ENCODE data around the gene POLR2H. TPM values are rescaled to one million over a fixed set of nuclear protein-coding genes. Genes with fewer than 3 reads are reported as not detected.
A peak's percentile ranks its signal among the peaks of the same experiment; 100 is the strongest.

POLR2H gene
- total RNA-seq, 1 experiment from 2014 or later = 92.6 TPM

DNA sequence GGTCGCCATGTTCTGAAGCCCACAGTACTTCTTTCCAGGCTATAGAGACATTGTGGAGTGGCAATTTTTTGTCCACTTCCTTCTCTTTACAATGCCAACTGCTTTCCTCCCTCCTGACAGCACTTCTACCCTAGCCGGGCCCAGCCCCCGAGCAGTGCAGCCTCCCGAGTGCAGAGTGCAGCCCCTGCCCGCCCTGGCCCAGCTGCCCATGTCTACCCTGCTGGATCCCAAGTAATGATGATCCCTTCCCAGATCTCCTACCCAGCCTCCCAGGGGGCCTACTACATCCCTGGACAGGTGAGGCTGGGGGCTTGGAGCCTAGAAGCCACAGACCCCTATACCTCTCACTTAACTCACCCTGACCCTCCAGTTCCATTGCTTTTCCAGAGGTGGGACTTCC, 44.3 kb upstream of the POLR2H start:
- POLR2A ChIA-PET (ENCODE audit: low non-redundant PET) = no interaction called here
- CTCF ChIA-PET = no interaction called here
- Histone ChIP-seq H3K4me3 (ENCODE audit: low read depth, low read length, poor library complexity, severe bottlenecking) (no peak overlapping the region), H3K9me3 (ENCODE audit: low read depth, low read length, poor library complexity, severe bottlenecking) (no peaks in the 10 kb centered on the region), H3K27me3 (replicated peaks; ENCODE audit: insufficient read depth, low read depth, low read length, poor library complexity) (no peaks in the 10 kb centered on the region), H3K27ac (ENCODE audit: low read depth, low read length, poor library complexity, severe bottlenecking) (no peak overlapping the region), H3K36me3 (ENCODE audit: insufficient read depth, low read length, poor library complexity, severe bottlenecking) (peaks cover 43% of the 10 kb centered on the region), H3K4me1 (ENCODE audit: insufficient read depth, low read length, poor library complexity, severe bottlenecking) (peaks cover 34% of the 10 kb centered on the region)
- intact Hi-C loops (cut with micrococcal nuclease; ENCODE audit: unreplicated experiment) = no loop called here
- BruUV-seq (replicated peaks) = no TSS peak
- no peak for DNase-seq (ENCODE audit: low spot score)
- no peak for TF ChIP-seq EZH2 (IDR thresholded peaks at IDR 0.05; ENCODE audit: borderline replicate concordance, low read depth, low read length, poor library complexity, severe bottlenecking)

DNA sequence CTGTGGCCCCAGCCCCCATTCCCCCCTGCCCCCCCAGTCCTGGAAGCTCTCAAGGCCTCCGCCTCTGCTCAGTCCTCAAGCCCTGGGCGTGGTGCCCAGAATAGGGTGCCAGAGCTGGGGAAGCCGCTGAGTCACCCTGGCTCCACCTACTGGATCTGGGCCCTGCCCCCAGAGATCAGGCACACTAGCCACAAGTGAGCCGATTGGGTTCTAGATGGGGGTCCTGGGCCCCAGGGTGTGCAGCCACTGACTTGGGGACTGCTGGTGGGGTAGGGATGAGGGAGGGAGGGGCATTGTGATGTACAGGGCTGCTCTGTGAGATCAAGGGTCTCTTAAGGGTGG, 41.4 kb upstream of the POLR2H start:
- TF ChIP-seq EZH2 (IDR thresholded peaks at IDR 0.05; ENCODE audit: borderline replicate concordance, low read depth, low read length, poor library complexity, severe bottlenecking) = no peak
- TF ChIP-seq, protein P1, sequence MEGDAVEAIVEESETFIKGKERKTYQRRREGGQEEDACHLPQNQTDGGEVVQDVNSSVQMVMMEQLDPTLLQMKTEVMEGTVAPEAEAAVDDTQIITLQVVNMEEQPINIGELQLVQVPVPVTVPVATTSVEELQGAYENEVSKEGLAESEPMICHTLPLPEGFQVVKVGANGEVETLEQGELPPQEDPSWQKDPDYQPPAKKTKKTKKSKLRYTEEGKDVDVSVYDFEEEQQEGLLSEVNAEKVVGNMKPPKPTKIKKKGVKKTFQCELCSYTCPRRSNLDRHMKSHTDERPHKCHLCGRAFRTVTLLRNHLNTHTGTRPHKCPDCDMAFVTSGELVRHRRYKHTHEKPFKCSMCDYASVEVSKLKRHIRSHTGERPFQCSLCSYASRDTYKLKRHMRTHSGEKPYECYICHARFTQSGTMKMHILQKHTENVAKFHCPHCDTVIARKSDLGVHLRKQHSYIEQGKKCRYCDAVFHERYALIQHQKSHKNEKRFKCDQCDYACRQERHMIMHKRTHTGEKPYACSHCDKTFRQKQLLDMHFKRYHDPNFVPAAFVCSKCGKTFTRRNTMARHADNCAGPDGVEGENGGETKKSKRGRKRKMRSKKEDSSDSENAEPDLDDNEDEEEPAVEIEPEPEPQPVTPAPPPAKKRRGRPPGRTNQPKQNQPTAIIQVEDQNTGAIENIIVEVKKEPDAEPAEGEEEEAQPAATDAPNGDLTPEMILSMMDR (conservative IDR thresholded peaks at IDR 0.05; ENCODE audit: low read depth, low read length) = no peak
- Histone ChIP-seq H3K9me3 (ENCODE audit: low read depth, low read length, poor library complexity, severe bottlenecking) (no peaks in the 10 kb centered on the region), H3K4me3 (ENCODE audit: low read depth, low read length, poor library complexity, severe bottlenecking) (no peak overlapping the region), H3K27ac (ENCODE audit: low read depth, low read length, poor library complexity, severe bottlenecking) (peak overlapping the region; percentile 74), H3K27me3 (replicated peaks; ENCODE audit: insufficient read depth, low read depth, low read length, poor library complexity) (no peaks in the 10 kb centered on the region), H3K36me3 (ENCODE audit: insufficient read depth, low read length, poor library complexity, severe bottlenecking) (peaks cover 72% of the 10 kb centered on the region), H3K4me1 (ENCODE audit: insufficient read depth, low read length, poor library complexity, severe bottlenecking) (peaks cover 34% of the 10 kb centered on the region)
- intact Hi-C loops (cut with micrococcal nuclease; ENCODE audit: unreplicated experiment) = no loop called here
- DNase-seq (ENCODE audit: low spot score) = peak; percentile 96
- ChIA-PET CTCF (no interaction called here), POLR2A (ENCODE audit: low non-redundant PET) (no interaction called here)
- no TSS peak for BruUV-seq (replicated peaks)

GRCh38 chr3:184321666-184322065, 39.8 kb upstream of the POLR2H start:
- BruUV-seq (replicated peaks) = no TSS peak

More at GRCh38 chr3:184321666-184322065, 39.8 kb upstream of the POLR2H start:
- Histone ChIP-seq H3K27ac (ENCODE audit: low read depth, low read length, poor library complexity, severe bottlenecking) (no peak overlapping the region), H3K9me3 (ENCODE audit: low read depth, low read length, poor library complexity, severe bottlenecking) (no peaks in the 10 kb centered on the region), H3K27me3 (replicated peaks; ENCODE audit: insufficient read depth, low read depth, low read length, poor library complexity) (no peaks in the 10 kb centered on the region), H3K36me3 (ENCODE audit: insufficient read depth, low read length, poor library complexity, severe bottlenecking) (peaks cover 82% of the 10 kb centered on the region), H3K4me1 (ENCODE audit: insufficient read depth, low read length, poor library complexity, severe bottlenecking) (peaks cover 23% of the 10 kb centered on the region), H3K4me3 (ENCODE audit: low read depth, low read length, poor library complexity, severe bottlenecking) (no peak overlapping the region)
- intact Hi-C loops (cut with micrococcal nuclease; ENCODE audit: unreplicated experiment) = no loop called here
- TF ChIP-seq, protein P1 (conservative IDR thresholded peaks at IDR 0.05; ENCODE audit: low read depth, low read length) = no peak
- no peak for TF ChIP-seq EZH2 (IDR thresholded peaks at IDR 0.05; ENCODE audit: borderline replicate concordance, low read depth, low read length, poor library complexity, severe bottlenecking)
- ChIA-PET POLR2A (ENCODE audit: low non-redundant PET) (no interaction called here), CTCF (no interaction called here)
- DNase-seq (ENCODE audit: low spot score) = no peak
